GM19043 (cell line): ENCODE data around the gene PITPNM3.
"Not testable (repeated sequence)": the region's sequence is repeated elsewhere in the genome, so short reads cannot be mapped to it uniquely, and the experiment has no call there.

Experiments used
- ATAC-seq: cut with Tn5 transposase; IDR thresholded peaks from one replicate; pipeline ENCODE4 v1.9.1; 2021; ENCODE audit warnings: low read depth; ENCODE audit not compliant: unreplicated experiment

Gene PITPNM3

DNA sequence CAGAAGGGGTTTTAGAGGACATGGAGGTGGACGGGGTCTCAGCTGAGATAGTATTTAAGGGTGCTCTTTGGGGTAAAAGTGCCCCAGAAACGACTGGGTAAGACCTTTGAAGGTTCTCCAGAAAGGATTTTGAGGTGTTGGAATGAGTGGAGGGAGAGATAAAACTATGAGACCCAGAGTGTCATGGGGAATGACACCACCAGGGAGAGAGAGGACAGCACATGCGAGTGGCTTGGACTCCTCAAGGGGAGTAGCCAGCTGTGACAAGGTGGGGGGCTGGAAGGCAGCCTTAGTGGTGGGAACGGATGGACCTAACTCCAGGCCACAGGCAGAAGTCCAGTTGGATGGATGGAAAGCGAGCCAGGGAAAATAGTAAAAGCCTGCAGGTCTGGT, 19.2 kb upstream of the PITPNM3 start:
- ATAC-seq, result no peak

DNA sequence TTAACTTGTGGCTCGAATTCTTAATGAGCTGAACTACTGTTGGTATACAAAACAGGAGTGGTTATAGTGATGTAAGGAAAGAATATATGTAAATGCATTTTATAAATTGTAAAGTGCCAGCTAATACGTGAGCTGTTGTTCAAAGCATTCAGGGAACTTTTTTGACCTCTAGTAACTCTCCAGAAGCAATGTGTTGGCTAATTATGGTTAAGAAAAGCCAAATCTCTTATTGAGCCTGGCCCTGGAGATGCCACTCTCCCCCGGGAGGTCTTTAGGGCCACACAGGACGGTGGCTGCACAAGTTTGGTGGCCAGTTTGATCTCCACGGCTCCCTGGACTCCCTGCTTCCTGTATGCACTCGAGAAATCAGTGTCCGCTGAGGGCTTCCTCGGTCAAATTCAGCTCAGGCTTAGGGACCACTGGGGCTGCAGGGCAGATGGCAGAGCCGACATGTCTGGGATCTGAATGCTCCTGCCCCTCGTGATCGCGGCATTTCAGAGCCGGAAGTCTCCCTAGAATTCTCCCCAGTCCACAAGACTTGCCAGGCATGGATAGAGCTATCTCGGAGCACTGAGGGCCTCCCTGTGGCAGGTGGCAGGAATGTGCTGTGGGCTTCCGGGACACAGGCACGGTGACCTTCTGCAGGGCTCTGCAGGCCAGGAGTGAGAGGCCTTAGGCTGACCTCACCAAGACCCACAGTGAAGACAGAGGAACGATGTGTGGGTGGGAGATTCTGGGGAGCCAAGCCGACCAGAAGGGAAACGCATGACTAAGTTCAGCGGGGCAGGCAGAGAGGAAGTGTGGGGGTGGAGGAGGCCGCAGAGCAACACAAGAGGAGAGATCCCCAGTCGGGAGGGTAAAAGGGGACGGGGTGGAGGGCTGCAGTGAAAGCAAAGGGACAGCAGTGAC, 18.6 kb upstream of the PITPNM3 start:
- ATAC-seq, result no peak

DNA sequence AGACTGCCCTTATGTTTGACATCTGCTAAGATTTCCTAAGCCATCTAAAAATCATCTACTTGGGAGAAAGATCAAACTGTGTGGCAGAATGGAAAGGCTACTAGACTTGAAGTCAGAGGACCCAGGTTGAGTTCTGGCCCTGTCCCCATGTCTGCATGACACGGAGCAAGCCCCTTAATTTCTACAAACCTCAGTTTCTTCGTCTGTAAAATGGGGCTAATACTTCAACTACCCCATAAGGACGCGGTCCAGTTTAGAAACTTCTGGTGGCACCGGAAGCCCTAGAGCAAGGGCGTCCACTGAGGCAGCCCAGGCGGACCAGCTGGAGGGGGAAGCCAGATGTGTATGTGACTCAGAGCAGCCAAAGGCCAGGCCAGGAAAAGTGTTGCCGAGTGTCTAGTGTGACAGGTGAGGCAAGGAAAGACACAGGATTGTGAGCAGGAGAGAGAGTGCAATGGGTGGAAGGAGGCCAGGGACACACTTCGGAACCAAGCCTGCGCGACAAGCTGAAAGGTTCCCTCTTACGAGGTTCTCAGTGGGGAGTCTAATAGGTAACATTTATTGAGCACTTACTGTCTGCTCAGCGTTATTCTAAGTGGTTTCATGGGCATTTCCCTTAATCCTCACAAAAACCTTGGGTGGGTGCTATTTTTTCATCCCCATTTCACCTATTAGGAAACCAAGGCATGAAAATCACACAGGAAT, 17.8 kb upstream of the PITPNM3 start:
- ATAC-seq, result no peak

DNA sequence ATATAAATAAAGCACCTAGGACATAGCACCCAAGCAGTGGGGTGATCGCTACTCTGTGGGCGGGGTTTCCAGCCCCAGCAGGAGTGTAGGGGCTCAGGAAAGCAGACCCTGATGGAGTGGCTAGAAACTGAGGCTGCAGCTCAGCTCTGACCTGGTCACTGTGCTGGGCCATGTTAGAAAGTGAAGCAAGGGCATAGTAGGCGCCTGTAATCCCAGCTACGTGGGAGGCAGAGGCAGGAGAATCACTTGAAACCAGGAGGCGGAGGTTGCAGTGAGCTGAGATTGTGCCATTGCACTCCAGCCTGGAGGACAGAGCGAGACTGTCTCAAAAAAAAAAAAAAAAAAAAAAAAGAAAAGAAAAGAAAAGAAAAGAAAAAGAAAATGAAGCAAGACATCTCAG, 17.1 kb upstream of the PITPNM3 start:
- not testable (repeated sequence) for ATAC-seq

DNA sequence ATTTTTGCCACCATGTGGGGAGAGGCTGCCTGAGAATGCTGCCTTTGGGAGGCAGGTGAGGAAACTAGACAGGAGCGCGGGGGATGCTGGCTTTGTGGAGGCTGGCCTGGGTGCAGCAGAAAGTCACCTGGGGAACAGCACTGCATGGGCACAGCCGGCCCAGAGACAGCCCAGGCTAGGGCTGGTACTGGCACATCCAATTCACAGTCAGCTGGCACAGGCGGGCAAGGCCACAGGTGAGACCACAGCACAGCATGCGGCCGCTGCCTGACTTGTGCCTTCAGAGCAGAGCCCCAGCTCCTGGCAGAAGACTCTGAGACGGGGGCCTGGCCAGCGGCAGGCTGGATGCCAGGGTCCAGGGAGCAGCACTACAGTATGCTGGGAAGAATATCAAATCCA, 16.6 kb upstream of the PITPNM3 start:
- ATAC-seq, result no peak

DNA sequence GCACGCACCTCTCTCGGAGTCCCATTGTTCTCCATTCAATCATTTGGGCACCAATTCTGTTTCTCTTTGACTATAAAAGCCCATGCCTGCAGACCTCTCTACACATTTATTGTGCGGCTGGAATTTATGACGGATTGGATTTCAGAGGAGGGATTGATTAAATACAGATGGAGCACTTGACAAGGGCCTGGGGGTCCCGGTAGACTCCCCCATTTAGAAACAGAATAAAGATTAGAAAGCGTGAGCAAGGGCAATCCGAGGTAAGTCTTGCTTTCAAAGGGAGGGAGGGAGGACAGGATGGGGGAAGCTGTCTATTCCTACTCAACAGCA, 15.1 kb upstream of the PITPNM3 start:
- ATAC-seq, result no peak

DNA sequence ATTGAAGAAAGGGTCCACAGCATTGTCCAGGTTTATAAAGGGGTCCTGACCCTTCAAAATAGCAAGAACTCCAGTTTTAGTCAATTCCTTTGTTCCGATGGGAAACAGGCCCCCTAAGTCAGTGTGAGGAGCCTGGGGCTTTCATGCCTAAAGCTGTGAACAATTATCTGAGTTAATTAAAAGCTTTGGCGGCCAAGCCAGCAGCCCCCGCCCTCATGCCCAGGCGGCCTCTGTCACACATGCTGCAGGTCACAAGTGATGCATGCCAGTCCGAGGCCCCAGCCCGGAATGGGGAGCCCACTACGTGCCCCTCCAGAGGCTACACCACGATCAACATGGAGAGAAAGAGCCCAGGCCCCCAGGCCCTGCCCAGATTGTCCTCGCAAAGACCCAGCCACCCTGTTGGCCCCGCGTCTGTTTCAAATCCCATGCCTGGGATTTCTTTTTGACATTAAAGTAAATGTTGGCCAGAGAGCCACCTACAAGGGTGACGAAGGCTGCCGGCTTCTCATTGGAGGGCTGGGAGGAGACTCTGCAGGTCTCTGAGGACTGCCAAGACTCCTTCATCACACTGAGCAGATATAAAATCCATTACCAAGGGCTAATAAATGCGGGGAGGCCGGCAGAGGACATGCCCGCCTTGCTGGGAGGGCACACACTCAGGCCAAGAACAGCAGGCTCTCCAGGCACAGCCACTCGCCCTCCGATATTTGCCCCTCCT, 14.5 kb upstream of the PITPNM3 start:
- ATAC-seq, result no peak

DNA sequence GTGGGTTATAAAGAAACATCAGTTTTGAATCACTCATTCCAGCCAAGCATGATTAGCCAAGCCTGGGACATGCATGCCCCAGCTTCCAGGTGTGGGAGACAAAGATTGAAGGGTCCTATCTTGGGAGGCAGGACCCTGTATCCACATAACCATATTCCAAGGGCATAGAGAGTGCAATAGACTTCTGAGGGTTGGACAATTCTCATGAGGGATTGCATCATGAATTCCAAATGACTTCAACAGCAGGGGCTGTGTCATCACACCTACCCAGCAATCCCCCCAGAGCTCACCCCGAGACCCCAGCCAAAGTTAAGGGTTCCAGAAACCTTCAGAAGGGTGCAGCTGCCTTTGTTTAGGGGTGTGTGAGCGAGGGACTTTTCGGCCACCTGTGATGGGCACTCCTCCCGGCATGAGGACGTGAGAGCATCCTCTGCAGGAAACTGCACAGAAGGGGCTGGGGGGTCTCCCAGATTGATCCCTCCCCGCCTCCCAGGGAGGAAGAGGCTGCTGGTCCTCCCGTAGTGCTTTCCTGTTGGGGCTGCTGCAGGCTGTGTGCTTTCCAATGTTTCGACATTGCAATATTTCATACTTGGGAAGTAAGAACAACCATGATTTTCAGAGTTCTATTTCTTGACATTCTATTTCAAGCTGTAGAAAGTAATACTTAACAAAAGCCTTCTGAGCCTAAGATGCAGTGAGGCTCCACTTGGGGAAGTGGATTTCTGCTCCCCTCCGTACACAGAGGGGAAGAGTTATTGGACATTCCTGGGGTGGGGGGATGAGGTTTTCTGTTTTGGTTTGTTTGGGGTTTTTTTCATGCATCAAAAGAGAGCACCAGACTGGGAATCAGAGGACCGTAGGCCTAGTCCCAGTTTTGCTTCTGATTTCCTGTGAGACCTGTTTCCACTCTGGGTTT, 13.3 kb upstream of the PITPNM3 start:
- ATAC-seq, result no peak

DNA sequence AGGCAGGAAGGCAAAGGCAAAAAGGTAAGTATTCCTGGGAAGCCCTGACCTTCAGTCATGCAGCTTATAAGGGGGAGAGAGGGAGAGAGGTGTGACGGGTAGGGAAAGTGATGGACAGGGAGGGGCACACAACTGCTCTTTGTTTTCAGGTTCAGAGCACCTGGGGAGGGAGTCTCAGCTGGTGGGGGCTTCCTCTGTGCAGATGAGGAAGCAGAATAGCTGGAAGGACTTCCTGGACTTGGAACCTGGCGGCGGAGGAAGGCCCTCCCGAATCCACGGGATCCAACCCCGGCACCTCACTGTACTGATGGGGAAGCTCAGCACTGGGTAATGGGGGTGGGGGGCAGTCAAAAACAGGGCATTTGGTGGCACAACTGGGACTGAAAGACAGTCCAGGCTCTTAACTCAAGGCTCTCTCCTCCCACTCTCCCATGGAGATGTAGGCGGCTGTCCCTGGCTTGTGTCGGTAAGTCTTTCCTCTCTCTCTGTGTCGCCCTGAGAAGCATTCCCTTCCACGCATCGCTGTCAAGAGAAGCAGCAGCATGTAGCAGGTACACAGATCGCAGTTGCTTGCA, 11.9 kb upstream of the PITPNM3 start:
- no peak for ATAC-seq

DNA sequence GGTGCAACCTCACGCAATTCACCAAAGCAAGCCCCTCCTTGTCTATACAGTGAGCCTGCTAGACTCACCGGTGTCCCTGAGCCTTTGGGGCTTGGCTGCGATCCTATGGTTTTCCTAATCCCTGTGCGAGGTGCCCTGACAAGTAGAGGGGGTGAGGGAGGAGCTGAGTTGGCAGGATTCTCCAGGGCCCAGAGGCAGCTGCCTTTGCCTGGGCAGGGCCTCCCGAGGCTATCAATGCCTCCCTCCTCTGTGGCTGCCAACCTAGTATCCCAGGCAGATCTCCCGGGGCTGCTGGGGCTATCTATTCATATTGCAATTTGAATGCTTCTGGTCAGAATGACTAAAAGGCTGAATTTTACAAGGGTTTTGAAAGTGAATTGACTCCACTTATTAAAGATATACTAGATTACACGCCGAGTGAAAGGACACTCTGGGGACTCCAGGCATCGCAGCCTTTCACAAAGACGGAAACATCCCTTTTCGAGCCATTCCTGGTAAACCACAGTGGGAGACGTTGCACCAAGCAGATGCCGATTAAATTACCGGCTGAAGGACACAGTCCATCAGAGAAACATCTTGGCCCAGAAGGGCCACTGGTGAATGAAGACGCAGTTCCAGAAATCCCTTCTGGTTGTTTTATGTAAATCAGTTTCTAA, 11.3 kb upstream of the PITPNM3 start:
- ATAC-seq, result no peak

DNA sequence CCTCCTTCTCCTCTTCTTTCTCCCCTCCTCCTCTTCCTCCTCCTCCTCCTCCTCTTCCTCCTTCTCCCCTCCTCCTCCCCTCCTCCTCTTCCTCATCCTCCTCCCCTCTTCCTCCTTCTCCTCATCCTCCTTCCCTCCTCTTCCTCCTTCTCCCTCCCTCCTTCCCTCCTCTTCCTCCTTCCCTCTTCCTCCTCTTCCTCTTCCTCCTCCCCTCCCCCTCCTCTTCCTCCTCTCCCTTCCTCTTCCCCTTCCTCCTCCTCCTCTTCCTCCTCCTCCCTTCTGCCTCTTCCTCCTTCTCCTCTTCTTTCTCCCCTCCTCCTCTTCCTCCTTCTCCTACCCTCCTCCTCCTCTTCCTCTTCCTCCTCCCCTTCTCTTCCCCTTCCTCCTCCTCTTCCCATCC, 5.1 kb upstream of the PITPNM3 start:
- ATAC-seq, result no peak

DNA sequence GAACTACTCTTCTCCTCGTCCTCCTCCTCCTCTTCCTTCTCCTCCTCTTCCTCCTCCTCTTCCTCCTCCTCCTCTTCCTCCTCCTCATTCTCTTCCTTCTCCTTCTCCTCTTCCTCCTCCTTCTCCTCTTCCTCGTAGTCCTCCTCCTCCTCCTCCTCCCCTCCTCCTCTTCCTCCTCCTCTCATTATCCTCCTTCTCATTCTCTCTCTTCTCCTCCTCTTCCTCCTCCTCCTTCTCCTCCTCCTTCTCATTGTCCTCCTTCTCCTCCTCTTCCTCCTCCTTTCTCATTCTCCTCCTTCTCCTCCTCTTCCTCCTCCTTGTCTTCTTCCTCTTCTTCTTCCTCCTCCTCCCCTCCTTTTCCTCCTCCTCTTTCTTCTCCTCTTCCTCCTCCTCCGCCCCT, 4.1 kb upstream of the PITPNM3 start:
- ATAC-seq, result no peak

DNA sequence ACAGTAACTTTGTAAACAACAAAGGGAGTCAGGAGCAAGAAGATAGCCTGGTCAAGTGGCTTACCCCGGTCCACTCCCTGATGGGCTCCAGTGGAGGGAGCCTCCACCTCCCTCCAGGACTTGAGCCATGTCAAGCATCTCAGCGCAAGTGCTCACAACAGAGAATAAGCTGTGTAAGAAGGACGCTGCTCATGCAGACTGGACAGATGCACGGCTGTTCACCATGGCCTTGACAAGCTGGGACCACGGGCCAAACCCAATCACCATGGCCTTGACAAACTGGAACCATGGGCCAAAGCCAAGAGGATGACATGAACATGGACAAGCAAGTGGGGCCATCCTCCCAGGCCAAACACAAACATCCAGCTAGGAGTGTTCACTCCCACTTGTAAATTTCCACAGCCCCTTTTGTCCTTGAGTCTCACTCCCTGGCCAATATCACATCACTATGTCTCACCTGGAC, 3.4 kb upstream of the PITPNM3 start:
- ATAC-seq, result no peak

DNA sequence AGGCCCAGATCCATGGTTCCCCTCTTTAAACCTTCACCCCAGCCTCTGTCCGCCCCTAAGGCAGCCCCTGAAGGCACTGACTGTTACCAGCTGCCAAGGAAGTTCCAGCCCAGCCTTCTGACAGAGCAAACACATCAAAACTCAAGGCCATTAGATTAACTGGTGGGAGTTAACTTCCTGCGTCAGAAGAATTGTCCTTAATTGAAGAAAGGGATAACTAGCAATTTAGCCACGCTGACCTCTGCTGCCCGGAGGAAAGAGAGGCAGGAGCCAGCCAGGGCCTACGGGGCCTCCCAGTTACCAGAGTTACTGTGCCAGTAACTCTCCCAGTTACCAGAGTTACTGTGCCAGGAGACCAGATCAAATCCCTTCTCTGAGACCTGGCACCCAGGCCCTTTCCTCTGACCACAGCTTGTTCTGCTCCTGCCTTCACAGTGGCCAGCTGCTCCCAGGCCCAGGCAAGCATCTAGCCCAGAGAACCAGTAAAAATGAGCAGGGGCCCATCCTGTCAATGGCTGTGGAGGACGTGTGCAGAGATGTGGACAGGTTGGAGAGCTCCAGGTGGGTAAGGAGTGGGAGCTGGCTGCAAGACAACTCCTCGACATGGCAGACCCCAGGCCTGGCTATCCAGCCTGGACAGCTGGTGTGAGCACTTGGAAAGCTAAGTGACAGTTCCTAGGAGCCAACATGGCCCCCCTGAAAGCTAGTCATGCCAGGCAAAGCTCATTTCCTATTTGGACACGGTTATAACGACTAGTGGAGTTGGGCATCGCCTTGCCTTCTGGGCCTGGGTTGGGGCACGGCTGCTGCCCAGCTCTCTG, 2.8 kb upstream of the PITPNM3 start:
- no peak for ATAC-seq

DNA sequence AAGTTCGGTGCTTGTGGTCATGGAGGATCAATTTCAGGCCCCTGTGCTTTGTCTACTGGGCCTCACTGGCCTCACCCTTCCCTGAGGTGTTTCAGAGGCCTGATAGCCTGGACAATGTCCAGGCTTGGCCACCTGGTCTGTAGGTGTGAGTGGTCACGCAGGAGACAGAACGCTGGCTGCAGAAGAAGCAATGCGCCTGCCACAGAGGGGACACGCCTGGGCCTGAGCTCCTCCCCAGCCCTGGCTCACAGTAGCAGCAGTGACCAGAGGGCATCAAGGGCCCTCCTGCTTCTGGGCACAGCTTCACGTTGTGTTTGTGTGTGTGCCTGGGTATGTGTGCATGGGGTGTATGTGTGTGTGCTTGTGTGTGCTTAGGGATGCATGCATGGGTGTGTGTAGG, 1.9 kb upstream of the PITPNM3 start:
- ATAC-seq, result no peak

DNA sequence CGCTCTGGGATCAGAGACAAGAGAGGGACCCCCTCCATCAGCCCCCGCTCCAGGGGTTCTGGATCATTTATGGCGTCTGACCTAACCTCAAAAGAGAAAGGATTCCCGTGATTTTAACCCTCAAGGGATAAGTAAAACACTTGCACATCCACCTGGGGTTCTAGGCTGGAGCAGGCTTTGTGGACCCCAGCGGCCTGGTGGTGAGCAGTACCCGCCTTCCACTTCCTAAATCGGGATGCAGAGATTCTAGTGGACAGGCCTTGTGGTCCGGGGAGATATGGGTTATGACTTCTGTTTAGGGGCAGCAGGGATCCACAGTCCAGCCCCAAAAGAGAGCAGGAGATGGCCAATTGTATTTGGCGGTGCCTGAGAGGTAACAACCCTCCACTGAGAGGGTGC, 684 bp upstream of the PITPNM3 start:
- no peak for ATAC-seq

DNA sequence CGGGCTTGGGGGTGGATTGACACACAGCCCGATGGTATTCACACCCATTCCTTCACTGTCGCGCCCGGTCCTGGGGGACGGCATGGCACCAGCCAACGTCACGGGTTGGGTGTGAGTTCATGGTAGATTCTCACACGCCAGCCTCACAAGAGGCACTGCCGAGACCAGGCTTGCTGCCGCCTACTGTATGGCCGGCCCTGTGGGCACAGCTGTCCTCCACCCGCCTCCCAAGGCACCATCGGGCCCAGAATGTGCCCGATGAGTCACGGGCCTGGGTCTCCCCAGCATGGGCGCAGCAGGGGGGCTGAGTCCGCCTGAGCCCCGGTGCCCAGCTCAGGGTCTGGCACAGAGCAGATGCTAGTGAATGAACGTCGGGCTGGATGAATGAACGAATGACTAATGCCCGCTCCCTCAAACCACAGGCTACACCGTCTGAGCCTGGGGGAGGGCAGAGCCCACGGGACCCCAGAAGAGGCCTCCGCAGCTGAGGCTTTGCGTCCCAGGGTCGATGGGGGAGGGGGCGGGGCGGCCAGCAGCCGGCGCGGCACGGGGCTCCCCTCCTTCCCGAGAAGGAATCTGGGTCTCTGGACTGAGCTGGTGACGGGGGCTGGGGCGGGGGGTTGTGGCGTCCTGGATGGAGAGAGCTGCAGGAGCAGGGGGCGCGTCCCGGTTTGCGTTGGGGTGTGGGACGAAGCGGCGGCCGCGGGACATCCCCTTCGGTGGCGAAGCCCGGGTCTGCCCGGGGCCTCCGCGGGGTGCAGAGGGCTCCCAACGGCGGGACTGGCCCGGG, 829 bp downstream of the PITPNM3 start:
- ATAC-seq, result no peak

DNA sequence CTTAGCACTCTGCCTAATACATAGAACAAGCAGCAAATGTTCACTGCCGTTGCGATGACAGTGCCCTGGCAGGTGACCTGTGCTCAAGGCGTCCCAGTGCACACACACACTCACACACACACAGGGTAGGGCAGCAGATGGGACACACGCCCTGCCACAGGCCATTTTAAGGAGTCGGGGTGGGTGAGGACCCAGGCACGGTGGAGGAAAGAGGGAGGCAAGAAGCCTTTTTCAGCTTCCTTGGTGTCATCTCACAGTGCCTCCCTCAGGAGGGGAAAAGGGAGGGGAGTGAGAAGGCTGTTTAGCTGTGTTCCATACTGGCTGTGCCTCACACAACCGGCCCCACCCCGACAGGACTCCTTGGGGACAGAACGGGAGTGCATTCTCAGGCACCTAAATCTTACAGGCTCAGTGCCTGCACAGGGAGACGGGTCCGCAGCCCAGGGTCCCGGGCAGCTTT, 1.5 kb downstream of the PITPNM3 start:
- ATAC-seq, result no peak
